ENCODE results near the gene SMIM23.

DNA sequence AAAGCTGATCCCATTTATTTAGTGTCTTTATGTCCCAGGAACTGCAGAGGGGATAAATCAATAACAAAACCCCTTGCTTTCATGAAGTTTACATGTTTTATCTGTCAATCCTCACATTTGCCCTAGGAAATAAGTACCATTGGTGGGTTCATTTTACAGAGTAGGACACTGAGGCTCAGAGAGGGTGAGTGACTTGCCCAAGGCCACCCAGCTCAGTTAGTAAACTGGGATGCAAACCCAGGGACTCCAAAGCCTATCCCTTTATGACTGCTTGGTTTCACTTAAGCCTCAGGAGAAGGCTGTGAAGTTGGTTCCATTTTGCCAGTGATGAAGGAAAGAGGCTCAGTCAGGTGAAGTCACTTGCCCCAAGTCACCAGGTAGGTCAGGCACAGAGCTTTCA, 51.9 kb downstream of the SMIM23 start:
- TF ChIP-seq, protein P1, sequence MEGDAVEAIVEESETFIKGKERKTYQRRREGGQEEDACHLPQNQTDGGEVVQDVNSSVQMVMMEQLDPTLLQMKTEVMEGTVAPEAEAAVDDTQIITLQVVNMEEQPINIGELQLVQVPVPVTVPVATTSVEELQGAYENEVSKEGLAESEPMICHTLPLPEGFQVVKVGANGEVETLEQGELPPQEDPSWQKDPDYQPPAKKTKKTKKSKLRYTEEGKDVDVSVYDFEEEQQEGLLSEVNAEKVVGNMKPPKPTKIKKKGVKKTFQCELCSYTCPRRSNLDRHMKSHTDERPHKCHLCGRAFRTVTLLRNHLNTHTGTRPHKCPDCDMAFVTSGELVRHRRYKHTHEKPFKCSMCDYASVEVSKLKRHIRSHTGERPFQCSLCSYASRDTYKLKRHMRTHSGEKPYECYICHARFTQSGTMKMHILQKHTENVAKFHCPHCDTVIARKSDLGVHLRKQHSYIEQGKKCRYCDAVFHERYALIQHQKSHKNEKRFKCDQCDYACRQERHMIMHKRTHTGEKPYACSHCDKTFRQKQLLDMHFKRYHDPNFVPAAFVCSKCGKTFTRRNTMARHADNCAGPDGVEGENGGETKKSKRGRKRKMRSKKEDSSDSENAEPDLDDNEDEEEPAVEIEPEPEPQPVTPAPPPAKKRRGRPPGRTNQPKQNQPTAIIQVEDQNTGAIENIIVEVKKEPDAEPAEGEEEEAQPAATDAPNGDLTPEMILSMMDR (IDR thresholded peaks at IDR 0.05) = no peak
- no peak for TF ChIP-seq POLR2A (IDR thresholded peaks at IDR 0.05)
